ENCODE results near the gene MGP. TPM values are rescaled to one million over a fixed set of nuclear protein-coding genes. Genes with fewer than 3 reads are reported as not detected.

MGP gene
- total and polyA plus RNA-seq, 3 experiments from 2014 or later = not detected

DNA sequence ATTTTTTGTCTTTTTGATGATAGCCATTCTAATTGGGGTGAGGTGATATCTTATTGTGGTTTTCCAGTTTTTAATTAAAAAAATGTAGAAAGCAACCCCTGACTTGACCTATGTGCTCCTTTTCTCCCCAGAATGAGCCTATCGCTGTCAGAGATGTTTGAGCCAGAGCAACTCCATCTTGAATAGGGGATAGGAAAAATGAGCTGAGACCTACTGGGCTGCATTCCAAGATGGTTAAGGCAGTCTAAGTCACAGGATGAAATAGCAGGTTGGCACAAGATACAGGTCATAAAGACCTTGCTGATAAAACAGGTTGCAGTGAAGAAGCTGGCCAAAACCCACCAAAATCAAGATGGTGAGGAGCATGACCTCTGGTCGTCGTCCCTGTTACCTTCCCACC, 38.9 kb upstream of the MGP start:
- H3K4me1 Mint-ChIP-seq = peaks cover 20 to 24% (median 20%) of the 10 kb centered on the region in 3 donors
- no peaks in the 10 kb centered on the region for H3K27me3 Mint-ChIP-seq
- H3K9me3 ChIP-seq (ENCODE audit: low read length) = no peaks in the 10 kb centered on the region
- H3K27me3 ChIP-seq (ENCODE audit: insufficient read depth, low read length, poor library complexity, severe bottlenecking) = no peaks in the 10 kb centered on the region
- ChIA-PET CTCF (interaction anchor here (1.3 kb wide), 1 partner anchor 14 kb away, joined by 4 read pairs; the partner anchor contains the start of gene ERP27), POLR2A (no interaction called here)
- peaks cover 12 to 55% (median 16%) of the 10 kb centered on the region in 3 donors for H3K36me3 Mint-ChIP-seq
- H3K4me3 Mint-ChIP-seq = no peak overlapping the region
- H3K27ac Mint-ChIP-seq = no peak overlapping the region
- no peak for DNase-seq
- H3K27ac ChIP-seq (ENCODE audit: low read depth, low read length) = no peak overlapping the region
- no peaks in the 10 kb centered on the region for H3K9me3 Mint-ChIP-seq
- H3K4me3 ChIP-seq (ENCODE audit: low read length) = no peak overlapping the region
- peaks cover 15% of the 10 kb centered on the region for H3K4me1 ChIP-seq (ENCODE audit: insufficient read depth, low read length)
- peaks cover 16% of the 10 kb centered on the region for H3K36me3 ChIP-seq (ENCODE audit: insufficient read depth, low read length)

DNA sequence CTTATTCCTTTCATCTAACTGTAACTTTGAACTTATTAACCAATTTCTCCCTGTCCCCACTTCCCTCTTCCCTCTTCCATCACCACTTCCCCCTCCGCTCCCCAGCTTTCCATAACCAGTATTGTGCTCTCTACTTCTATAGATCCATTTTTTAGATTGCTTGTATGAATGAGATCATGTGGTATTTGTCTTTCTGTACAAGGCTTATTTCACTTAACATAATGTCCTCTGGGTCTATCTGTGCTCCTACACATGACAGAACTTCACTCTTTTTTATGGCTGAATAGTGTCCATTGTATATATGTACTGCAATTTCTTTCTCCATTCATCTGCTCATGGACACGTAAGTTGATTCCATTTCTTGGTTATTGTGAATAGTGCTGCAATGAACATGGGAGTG, 38.3 kb upstream of the MGP start:
- Histone ChIP-seq H3K27ac (ENCODE audit: low read depth, low read length) (no peak overlapping the region), H3K4me1 (ENCODE audit: insufficient read depth, low read length) (peaks cover 15% of the 10 kb centered on the region), H3K27me3 (ENCODE audit: insufficient read depth, low read length, poor library complexity, severe bottlenecking) (no peaks in the 10 kb centered on the region), H3K9me3 (ENCODE audit: low read length) (no peaks in the 10 kb centered on the region), H3K4me3 (ENCODE audit: low read length) (no peak overlapping the region), H3K36me3 (ENCODE audit: insufficient read depth, low read length) (peaks cover 21% of the 10 kb centered on the region)
- DNase-seq = no peak
- Mint-ChIP-seq H3K27me3 (no peaks in the 10 kb centered on the region), H3K4me3 (no peak overlapping the region), H3K9me3 (no peaks in the 10 kb centered on the region), H3K36me3 (peaks cover 18 to 57% (median 21%) of the 10 kb centered on the region in 3 donors), H3K4me1 (peaks cover 22 to 28% (median 25%) of the 10 kb centered on the region in 3 donors), H3K27ac (no peak overlapping the region)
- ChIA-PET CTCF (no interaction called here), POLR2A (no interaction called here)

- Histone ChIP-seq H3K4me1 (ENCODE audit: insufficient read depth, low read length) (peaks cover 15% of the 10 kb centered on the region), H3K27ac (ENCODE audit: low read depth, low read length) (no peak overlapping the region), H3K36me3 (ENCODE audit: insufficient read depth, low read length) (peaks cover 41% of the 10 kb centered on the region), H3K27me3 (ENCODE audit: insufficient read depth, low read length, poor library complexity, severe bottlenecking) (no peaks in the 10 kb centered on the region), H3K4me3 (ENCODE audit: low read length) (no peak overlapping the region), H3K9me3 (ENCODE audit: low read length) (no peaks in the 10 kb centered on the region)
- ChIA-PET CTCF (interaction anchor here (1.2 to 1.5 kb wide), 2 partner anchors 75 to 197 kb away, joined by 3 to 4 read pairs; no protein-coding TSS in a partner anchor), POLR2A (no interaction called here)
- H3K27ac Mint-ChIP-seq = peak overlapping the region in 6 of 8 donors; percentile 46 to 92 (median 62)
- no peaks in the 10 kb centered on the region for H3K27me3 Mint-ChIP-seq
- peak overlapping the region in 3 of 7 donors; percentile 9 to 62 (median 16) for H3K4me3 Mint-ChIP-seq
- peaks cover 20 to 28% (median 25%) of the 10 kb centered on the region in 3 donors for H3K4me1 Mint-ChIP-seq
- no peaks in the 10 kb centered on the region for H3K9me3 Mint-ChIP-seq
- H3K36me3 Mint-ChIP-seq = peaks cover 21 to 65% (median 30%) of the 10 kb centered on the region in 3 donors
- DNase-seq = no peak
Measured at GRCh38 chr12:14921218-14921617, 35.6 kb upstream of the MGP start.

DNA sequence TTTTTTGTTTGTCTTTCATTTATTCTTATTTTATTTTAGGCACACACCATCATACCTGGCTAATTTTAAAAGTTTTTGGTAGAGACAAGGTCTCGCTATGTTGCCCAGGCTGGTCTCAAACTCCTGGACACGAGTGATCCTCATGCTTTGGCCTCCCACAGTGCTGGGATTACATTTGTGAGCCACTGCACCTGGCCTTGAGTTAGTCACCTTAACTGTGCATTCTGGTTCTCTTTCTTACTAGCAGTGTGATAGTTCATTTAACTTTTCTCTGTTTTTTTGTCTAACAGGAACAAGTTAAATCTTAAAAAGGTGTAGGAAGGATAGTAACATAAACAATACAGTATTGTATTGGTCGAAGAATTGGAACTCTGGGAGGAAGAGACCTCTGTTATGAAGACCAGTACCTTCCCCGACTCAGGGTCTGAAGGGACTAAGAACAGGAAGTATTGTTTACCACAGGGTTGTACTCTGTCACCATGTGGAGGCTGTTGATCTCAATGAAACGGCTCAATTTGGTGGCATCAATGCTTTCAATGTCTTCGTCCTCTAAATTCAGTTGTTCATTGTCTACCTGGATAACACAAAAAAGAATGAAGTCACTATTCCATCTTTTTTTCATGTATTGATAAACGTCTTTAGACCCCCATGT, 34.9 kb upstream of the MGP start:
- Mint-ChIP-seq H3K4me3 (peak overlapping the region in 3 of 7 donors; percentile 9 to 62 (median 16)), H3K27me3 (no peaks in the 10 kb centered on the region), H3K36me3 (peaks cover 21 to 69% (median 30%) of the 10 kb centered on the region in 3 donors), H3K4me1 (peaks cover 20 to 28% (median 25%) of the 10 kb centered on the region in 3 donors), H3K27ac (peak overlapping the region in 7 of 8 donors; percentile 39 to 92 (median 54)), H3K9me3 (no peaks in the 10 kb centered on the region)
- Histone ChIP-seq H3K27me3 (ENCODE audit: insufficient read depth, low read length, poor library complexity, severe bottlenecking) (no peaks in the 10 kb centered on the region), H3K4me3 (ENCODE audit: low read length) (no peak overlapping the region), H3K9me3 (ENCODE audit: low read length) (no peaks in the 10 kb centered on the region), H3K27ac (ENCODE audit: low read depth, low read length) (no peak overlapping the region), H3K4me1 (ENCODE audit: insufficient read depth, low read length) (peaks cover 15% of the 10 kb centered on the region), H3K36me3 (ENCODE audit: insufficient read depth, low read length) (peaks cover 47% of the 10 kb centered on the region)
- POLR2A ChIA-PET = no interaction called here
- DNase-seq = no peak
- CTCF ChIA-PET = interaction anchor here (0.9 to 1.2 kb wide), 2 partner anchors 197 to 462 kb away, joined by 3 read pairs; no protein-coding TSS in a partner anchor

- H3K4me1 Mint-ChIP-seq = peaks cover 20 to 28% (median 25%) of the 10 kb centered on the region in 3 donors
- DNase-seq = no peak
- H3K4me3 ChIP-seq (ENCODE audit: low read length) = no peak overlapping the region
- no peaks in the 10 kb centered on the region for H3K27me3 Mint-ChIP-seq
- no peak overlapping the region for H3K4me3 Mint-ChIP-seq
- peak overlapping the region in 1 of 8 donors; percentile 76 for H3K27ac Mint-ChIP-seq
- no peaks in the 10 kb centered on the region for H3K9me3 ChIP-seq (ENCODE audit: low read length)
- peaks cover 20 to 76% (median 39%) of the 10 kb centered on the region in 3 donors for H3K36me3 Mint-ChIP-seq
- no peak overlapping the region for H3K27ac ChIP-seq (ENCODE audit: low read depth, low read length)
- no peaks in the 10 kb centered on the region for H3K9me3 Mint-ChIP-seq
- peaks cover 53% of the 10 kb centered on the region for H3K36me3 ChIP-seq (ENCODE audit: insufficient read depth, low read length)
- no peaks in the 10 kb centered on the region for H3K27me3 ChIP-seq (ENCODE audit: insufficient read depth, low read length, poor library complexity, severe bottlenecking)
- H3K4me1 ChIP-seq (ENCODE audit: insufficient read depth, low read length) = peaks cover 15% of the 10 kb centered on the region
- ChIA-PET CTCF (interaction anchor here (1.4 kb wide), 1 partner anchor 18 kb away, joined by 3 read pairs; the partner anchor contains the start of gene ERP27), POLR2A (no interaction called here)
Measured at GRCh38 chr12:14919455-14919854, 33.8 kb upstream of the MGP start.

- Histone ChIP-seq H3K27ac (ENCODE audit: low read depth, low read length) (no peak overlapping the region), H3K4me1 (ENCODE audit: insufficient read depth, low read length) (peaks cover 5% of the 10 kb centered on the region), H3K27me3 (ENCODE audit: insufficient read depth, low read length, poor library complexity, severe bottlenecking) (no peaks in the 10 kb centered on the region), H3K4me3 (ENCODE audit: low read length) (no peak overlapping the region), H3K36me3 (ENCODE audit: insufficient read depth, low read length) (peaks cover 68% of the 10 kb centered on the region), H3K9me3 (ENCODE audit: low read length) (no peaks in the 10 kb centered on the region)
- ChIA-PET POLR2A (no interaction called here), CTCF (no interaction called here)
- H3K4me1 Mint-ChIP-seq = peaks cover 12 to 16% (median 16%) of the 10 kb centered on the region in 3 donors
- peak overlapping the region in 1 of 8 donors; percentile 8 for H3K27ac Mint-ChIP-seq
- H3K9me3 Mint-ChIP-seq = no peaks in the 10 kb centered on the region
- no peak for DNase-seq
- peaks cover 41 to 87% (median 52%) of the 10 kb centered on the region in 3 donors for H3K36me3 Mint-ChIP-seq
- H3K4me3 Mint-ChIP-seq = no peak overlapping the region
- H3K27me3 Mint-ChIP-seq = no peaks in the 10 kb centered on the region
Measured at GRCh38 chr12:14915736-14916135, 30.1 kb upstream of the MGP start.

GRCh38 chr12:14913381-14913781, 27.7 kb upstream of the MGP start:
- Mint-ChIP-seq H3K27ac (peak overlapping the region in 1 of 8 donors; percentile 58), H3K36me3 (peaks cover 35 to 79% (median 44%) of the 10 kb centered on the region in 3 donors), H3K9me3 (no peaks in the 10 kb centered on the region), H3K4me3 (no peak overlapping the region), H3K4me1 (no peaks in the 10 kb centered on the region), H3K27me3 (no peaks in the 10 kb centered on the region)
- ChIA-PET CTCF (no interaction called here), POLR2A (no interaction called here)
- Histone ChIP-seq H3K9me3 (ENCODE audit: low read length) (no peaks in the 10 kb centered on the region), H3K4me3 (ENCODE audit: low read length) (no peak overlapping the region), H3K27me3 (ENCODE audit: insufficient read depth, low read length, poor library complexity, severe bottlenecking) (no peaks in the 10 kb centered on the region), H3K4me1 (ENCODE audit: insufficient read depth, low read length) (no peaks in the 10 kb centered on the region), H3K36me3 (ENCODE audit: insufficient read depth, low read length) (peaks cover 47% of the 10 kb centered on the region), H3K27ac (ENCODE audit: low read depth, low read length) (no peak overlapping the region)
- DNase-seq = no peak

- H3K9me3 ChIP-seq (ENCODE audit: low read length) = no peaks in the 10 kb centered on the region
- Mint-ChIP-seq H3K4me3 (no peak overlapping the region), H3K27ac (peak overlapping the region in 1 of 8 donors; percentile 28), H3K36me3 (peaks cover 32 to 68% (median 37%) of the 10 kb centered on the region in 3 donors), H3K4me1 (no peaks in the 10 kb centered on the region), H3K9me3 (no peaks in the 10 kb centered on the region), H3K27me3 (no peaks in the 10 kb centered on the region)
- CTCF ChIA-PET = interaction anchor here (1.1 kb wide), 1 partner anchor 85 kb away, joined by 3 read pairs; no protein-coding TSS in a partner anchor
- H3K36me3 ChIP-seq (ENCODE audit: insufficient read depth, low read length) = peaks cover 26% of the 10 kb centered on the region
- H3K27ac ChIP-seq (ENCODE audit: low read depth, low read length) = no peak overlapping the region
- POLR2A ChIA-PET = no interaction called here
- H3K27me3 ChIP-seq (ENCODE audit: insufficient read depth, low read length, poor library complexity, severe bottlenecking) = no peaks in the 10 kb centered on the region
- no peaks in the 10 kb centered on the region for H3K4me1 ChIP-seq (ENCODE audit: insufficient read depth, low read length)
- DNase-seq = no peak
- H3K4me3 ChIP-seq (ENCODE audit: low read length) = no peak overlapping the region
Measured at GRCh38 chr12:14911131-14911530, 25.5 kb upstream of the MGP start.
